NCI-H2171 (cell line): ENCODE results near the gene ZNF444.
A peak's percentile ranks its signal among the peaks of the same experiment; 100 is the strongest.
"Not testable (repeated sequence)": the region's sequence is repeated elsewhere in the genome, so short reads cannot be mapped to it uniquely, and the experiment has no call there.

Experiments
- DNase-seq: peaks from one replicate; lab custom pipeline; 2025; lab: John Stamatoyannopoulos, UW

The ZNF444 gene

DNA sequence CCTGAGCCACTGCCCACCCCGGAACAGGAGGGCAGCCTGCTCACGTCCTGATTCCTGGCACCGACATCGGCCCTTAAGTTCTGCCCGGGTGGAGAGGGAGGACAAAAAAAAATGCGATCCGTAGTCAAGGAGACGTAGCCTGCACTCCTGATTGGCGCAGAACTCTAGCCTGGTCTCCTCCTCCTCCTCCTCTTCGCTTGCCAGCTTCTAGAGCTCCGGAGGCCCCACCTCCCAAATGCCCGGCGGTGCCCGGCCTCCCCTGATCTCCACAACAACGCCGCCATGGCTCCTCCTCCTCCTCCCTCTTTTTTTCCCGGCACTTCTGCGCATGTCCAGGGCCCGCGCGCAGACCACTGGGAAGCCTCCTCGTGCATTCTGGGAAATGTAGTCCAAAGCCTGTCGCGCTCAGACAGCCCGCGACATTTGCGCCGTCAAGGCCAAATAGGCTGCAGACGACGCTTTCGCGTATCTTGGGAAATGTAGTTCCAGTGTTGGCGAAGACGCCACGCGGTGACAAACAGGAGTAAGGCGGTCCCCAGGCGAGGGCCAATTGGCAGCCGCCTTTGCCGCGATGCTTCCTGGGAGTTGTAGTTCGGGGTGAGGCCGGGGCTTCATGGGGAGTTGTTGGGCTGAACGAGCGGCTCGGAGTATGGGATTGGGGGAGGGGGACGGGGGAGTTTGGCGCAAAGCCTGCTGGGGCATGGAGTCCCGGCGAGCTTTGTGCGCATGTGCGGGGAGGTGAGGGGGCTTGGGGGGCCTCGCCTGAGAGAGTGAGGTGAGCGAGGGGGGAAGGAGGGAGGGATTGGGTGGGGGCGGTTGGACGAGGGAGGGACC is at the start of gene ZNF444:
Gene ZNF444, plus strand, starts transcription at position 705 of the 834 bp plus-strand sequence. CDS start 5,625 bp downstream, outside the sequence.
- DNase-seq: peak; percentile 99

DNA sequence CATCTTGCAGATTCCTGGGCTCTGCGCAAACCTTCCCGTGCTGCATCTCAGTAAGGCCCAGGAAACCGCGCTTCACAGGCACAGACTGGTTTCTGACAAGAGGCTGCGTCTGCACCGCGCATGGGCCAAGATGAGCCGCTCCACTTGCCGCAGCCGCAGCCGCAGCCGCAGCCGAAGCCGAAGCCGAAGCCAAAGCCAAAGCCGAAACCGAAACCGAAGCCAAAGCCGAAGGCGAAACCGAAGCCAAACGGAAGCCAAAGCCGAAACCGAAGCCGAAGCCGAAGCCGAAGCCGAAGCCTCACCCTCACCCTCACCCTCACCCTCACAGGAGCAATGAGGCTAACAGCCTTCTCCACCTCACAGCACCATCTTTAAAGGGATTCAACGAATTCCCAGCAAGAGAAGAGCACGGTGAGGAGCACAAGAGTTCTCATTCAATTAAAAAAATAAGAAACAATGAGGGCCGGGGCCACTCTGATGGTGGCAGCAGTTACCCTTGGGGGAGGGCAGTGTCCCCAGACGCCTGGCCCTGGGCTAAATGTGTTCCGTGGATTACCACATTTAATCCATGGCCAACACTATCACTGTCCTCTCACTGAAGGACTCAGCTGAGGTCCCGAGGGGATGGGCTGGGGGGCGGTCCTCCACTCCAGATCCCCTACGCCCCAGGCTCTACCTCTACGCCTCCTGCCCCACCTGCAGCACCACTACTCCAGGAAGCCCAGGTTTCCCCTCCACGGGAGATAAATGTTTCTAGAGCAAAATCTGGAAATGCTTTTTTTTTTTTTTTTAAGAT is 49.1 kb upstream of the ZNF444 start:
- no peak for DNase-seq

DNA sequence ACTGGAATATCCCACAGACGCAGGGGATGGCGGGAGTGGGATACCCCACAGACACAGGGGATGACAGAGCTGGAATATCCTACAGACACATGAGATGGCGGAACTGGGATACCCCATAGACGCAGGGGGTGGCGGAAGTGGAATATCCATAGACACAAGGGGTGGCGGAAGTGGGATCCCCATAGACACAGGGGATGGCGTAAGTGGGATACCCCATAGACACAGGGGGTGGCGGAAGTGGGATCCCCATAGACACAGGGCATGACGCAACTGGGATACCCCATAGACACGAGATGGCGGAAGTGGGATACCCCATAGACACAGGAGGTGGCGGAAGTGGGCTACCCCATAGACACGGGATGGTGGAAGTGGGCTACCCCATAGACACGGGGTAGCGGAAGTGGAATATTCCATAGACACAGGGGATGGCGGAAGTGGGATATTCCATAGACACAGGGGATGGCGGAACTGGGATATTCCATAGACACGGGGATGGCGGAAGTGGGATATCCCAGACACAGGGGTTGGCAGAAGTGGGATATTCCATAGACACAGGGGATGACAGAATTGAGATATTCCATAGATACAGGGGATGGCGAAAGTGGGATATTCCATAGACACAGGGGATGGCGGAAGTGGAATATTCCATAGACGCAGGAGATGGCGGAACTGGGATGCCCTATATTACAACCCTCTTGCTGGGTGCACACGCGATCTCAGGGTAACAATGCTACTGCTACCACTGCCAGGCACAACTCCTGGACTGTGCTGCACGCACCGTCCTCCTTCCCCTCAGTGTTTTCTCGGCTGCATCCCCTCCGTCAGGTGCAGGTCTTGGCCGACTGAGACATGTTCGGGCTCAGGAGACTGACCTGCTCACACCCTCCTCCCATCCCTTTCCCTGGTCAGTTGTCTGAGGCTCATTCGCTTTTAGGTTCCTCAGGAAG is 48.1 kb upstream of the ZNF444 start:
- DNase-seq: no peak

DNA sequence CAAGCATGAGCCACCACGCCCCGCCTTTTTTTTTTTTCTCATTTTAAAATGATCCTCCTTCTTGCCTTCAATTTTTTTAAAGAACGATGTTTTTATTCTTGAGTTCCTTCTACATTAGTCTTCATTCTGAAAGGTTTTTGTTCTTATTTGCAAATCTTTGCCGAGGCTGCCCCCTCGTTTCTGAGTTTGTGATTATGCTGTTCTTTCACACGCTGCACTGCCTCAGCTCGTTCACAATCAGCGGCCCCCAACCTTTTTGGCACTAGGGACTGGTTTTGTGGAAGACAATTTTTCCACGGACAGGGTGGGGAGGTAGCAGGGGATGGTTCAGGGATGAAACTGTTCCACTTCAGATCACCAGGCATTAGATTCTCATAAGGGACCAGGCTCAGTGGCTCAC is 46.6 kb upstream of the ZNF444 start:
- DNase-seq: no peak

DNA sequence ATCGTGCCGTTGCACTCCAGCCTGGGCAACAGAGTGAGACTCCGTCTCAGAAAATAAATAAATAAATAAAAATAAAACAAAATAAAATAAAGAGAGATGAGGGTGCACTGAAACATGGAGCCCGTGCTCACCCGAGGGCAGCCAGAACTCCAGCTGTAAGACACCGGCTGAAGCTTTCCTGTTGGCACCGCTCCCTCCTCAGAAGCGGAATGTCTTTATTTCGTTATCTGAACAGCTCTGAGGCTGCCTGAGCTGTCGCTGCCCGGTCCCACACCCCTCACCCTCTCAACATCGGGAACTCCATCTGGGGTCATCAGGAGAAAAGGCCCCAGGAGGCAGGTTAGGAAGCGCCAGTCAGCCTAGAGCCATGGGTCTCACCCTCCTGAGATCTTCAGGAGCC is 44.4 kb upstream of the ZNF444 start:
- DNase-seq: no peak

DNA sequence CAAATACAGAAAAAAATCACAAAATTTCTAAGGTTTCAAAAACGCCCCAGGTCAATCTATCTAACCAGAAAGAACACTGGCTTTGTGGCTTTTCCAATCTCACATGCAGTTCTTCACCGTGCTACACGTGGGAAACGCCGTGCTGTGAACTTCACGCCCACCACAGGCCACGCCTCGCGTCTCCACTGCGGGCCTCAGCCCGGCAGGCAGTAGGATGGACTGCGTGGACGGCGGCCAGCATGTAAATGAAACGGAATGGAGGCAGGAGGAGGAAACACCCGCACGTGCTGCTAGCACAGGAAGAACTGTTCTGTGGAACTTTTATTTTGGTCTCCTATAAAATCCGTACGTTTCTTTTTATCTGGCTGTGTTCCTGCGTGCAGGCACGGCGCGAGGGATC is 43.8 kb upstream of the ZNF444 start:
- DNase-seq: no peak

DNA sequence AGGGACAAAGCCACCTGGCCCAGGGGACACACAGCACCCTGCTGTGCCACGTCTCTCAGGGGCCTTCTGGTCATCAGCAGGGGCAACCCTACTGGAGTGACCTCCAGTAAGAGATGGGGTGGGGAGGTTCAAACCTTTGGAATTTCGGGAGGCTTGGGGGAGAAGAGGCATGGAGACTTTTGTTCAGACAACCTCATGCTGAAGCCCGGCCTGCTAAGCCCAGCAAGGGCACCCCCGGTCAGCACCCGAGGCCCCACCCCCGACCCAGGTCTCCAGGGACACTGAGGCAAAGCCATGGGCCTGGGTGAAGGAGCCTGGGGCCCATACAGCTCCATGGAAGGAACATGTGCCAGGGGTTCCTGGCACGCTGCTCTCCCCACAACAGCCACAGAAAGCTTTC is 43.3 kb upstream of the ZNF444 start:
- no peak for DNase-seq

DNA sequence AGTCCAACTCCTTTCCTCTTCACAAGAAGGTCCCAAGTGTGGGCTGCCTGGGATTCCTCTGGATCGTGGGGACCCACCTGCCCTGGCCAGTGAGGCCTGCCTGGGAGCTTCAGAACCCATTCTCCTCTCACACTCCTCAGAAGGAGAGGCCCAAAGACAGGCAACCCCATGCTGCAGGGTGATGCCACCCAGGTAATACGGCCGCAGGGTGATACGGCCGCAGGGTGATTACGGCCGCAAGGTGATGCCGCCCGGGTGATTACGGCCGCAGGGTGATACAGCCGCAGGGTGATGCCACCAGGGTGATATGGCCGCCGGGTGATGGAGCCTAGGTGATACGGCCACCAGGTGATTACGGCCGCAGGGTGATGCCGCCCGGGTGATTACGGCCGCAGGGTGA is 42.9 kb upstream of the ZNF444 start:
- DNase-seq: not testable (repeated sequence)

DNA sequence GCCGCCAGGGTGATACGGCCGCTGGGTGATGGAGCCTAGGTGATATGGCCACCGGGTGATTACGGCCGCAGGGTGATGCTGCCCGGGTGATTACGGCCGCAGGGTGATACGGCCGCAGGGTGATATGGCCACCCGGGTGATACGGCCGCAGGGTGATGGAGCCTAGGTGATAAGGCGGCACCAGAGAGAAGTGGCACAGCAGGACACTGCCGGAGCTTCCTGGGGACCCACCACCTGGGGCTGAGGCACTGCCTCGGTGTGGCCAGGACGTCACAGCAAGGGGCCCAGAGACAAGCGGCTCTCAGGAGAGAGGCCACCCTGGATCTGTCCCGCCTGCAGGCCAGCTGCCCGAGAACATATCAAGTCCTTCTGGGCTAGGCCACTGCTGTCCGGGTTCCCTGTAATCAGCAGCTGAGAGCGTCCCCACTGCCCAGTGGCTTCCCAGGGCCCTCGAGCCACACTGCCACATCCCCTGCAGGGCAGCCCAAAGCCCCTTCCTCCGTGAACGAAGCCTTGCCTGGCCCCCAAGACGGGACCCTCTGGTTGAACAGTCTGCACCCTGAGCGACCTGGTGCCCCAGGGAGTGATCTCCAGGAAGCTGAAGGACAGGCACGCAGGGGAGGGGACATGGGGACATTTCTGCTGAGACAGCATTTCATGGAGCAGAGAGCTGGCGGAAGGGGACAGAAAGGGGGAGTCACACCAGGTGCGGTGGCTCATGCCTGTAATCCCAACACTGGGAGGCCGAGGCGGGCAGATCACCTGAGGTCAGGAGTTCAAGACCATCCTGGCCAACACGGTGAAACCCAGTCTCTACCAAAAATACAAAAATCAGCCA is 42.1 kb upstream of the ZNF444 start:
- no peak for DNase-seq

DNA sequence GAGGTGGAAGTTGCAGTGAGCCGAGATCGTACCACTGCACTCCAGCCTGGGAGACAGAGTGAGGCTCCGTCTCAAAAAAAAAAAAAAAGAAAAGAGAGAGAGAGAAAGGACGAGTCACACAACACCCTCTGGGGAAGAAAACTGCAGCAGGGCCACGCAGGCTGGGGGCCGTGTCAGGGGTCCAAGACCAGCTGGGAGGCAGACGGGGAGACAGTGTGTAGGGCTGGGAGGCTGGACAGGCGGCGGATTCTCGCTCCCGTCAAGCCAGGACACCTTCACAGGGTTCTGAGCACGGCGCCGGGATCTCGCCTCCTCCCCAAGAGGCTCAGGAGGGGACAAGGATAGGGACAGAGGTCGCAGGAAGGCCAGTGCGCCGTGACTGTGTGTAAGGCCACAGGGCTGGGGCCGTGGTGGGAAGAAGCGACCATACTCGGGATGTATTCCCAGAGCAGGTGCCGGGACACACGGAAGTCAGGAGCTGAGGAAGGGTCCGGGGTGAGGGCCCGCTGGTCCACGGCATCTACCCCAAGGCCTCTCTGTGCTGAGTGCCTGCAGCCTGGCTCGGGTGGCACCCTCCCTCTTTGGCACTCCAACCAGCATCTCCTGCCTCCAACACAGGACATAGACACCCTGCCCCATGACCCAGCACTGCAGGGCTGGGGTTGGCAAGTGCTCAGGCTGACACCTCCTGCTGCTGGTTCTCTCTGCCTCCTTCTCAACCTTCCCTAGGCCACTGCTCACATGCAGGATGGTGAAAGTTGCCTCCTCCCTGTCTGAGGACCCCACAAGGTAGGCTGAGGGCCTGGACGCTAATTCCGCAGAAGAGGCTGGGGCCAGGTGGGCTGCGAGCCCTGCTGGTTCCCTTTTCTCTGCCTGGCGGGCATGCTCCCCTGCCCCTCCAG is 41.2 kb upstream of the ZNF444 start:
- no peak for DNase-seq

DNA sequence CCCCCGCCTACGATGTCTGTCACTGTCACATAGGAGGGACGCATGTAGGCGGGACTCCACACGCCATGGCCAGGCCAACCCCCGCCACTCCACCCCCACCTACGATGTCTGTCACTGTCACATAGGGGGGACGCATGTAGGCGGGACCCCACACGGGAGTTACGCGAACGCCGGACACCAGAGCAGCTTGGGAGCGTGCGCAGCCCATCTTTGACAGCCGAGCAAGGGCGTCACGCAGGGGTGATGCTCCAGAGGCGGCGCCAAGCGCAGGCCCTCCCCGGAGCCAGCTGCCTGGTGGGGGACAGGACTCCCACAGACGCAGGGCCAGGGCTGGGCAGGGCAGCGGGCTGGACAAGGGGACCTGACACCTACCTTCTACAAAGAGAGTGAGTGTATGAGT is 40.0 kb upstream of the ZNF444 start:
- no peak for DNase-seq

DNA sequence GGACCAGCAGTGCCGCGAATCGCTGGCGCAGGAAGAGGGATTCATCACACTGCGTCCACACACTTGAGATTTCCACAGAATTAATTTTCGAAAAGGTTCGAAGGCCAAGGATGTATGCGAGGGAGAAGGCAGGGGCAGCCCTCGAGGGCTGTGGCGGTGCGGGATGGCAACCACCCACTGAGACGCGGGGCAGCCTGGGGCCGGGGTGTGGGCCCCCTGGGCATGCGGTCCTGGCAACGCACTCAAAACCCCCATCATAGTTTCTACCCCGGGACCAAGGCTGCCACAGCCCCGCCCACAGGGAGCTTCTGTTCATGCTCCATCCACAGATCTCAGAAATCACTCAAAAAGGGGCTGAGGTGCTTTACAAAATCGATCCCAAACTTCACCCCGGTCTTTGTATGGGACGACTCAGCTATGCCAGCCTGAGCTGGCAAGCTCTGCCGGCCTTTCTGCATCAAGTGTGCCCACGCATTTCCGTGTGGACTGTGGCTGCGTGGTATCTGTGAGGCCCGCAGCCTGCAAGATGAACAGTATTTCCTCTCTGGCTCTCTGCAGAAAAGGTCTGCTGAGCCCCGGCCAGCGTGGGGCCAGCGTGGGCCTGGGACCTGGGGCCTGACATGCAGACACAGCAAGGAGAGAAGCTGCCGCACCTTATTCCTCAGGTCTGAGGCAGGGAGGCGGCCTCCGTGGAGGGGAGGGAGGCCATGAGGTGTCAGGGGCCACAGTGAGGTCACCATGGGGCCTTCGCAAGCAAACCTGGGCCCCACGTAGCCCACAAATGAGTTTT is 39.1 kb upstream of the ZNF444 start:
- DNase-seq: no peak

DNA sequence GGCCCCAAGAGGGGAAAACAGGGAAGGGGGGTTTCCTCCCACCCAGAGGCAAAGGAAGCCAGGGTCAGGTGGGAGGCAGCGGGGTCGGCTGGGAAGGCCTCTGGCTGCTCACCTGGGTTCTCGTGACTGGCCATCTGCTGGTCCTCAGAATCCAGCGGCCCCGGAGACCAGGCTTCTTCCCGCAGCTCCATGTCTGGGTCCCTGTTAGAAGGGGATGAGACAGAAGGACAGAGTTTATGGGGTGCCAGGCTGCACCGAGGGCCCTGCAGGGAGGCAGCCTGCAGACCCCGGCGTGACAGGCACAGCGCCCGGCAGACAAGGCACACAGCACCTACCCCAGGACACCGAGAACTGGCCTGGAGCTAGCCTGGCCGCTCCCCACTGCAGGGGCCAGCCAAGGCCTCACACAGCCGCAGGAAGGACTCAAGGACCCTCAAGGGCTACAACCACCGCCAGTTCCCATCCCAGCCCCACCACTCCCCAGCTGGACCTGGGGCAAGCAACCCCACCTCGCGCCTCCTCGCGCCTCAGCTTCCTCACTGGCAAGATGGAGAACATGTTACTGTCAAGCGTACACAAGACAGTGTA is 38.0 kb upstream of the ZNF444 start:
- no peak for DNase-seq

DNA sequence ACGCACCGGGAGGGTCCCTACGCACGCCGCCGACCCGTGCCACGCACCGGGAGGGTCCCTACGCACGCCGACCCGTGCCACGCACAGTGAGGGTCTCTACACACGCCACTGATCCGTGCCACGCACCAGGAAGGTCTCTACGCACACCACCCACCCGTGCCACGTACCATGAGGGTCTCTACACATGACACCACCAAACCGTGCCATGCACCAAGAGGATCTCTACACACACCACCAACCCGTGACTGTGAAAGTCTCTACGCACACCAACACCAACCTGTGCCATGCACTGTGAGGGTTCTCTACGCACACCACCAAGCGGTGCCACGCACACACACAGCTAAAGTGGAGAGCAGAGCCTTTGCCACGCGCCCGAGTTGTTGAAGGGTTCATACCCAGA is 36.7 kb upstream of the ZNF444 start:
- DNase-seq: no peak

DNA sequence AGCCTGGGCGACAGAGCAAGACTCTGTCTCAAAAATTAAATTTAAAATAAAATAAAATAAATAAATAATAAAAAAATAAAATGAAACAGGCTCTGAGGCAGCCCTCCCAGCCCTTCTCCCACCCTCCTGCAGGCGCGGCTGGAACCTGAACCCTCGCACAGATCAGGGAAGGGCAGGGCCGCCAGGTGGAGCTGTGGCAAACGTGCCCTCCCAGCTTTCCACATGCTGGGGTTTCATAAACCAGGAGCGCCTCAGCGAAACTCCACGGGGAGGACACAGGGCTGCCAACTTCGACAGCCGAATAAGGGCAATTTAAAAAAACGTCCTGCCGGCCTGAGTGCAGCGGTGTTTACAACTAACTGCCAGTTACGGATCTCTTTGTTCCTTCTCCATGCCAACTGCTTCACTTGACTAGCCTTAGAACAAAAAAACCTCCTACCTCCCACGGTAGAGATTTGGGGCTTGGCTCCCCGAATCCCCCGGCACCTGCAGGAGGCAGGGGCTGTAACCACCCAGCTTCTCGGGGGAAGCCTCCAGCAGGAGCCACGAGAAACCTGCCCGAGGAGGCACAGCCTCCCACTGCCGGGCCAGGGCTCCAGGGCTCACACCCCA is 35.9 kb upstream of the ZNF444 start:
- peak; percentile 60 for DNase-seq

DNA sequence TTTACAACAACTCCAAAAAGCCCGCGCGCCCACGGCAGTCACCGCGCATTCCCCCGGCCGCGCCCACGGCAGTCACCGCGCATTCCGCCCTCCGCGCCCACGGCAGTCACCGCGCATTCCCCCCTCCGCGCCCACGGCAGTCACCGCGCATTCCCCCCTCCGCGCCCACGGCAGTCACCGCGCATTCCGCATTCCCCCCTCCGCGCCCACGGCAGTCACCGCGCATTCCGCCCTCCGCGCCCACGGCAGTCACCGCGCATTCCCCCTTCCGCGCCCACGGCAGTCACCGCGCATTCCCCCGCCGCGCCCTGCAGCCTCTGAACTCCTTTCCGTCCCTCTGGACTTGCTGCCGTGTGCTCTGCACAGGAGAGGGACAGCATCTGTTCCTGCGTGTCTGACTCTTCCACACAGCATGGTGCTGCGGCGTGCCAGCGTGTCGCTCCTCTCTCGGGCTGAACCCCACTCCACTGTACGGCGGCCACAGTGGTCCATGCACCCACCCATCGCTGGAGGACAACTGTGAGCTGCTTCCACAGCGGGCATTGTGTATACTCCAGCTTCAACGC is 35.2 kb upstream of the ZNF444 start:
- not testable (repeated sequence) for DNase-seq

DNA sequence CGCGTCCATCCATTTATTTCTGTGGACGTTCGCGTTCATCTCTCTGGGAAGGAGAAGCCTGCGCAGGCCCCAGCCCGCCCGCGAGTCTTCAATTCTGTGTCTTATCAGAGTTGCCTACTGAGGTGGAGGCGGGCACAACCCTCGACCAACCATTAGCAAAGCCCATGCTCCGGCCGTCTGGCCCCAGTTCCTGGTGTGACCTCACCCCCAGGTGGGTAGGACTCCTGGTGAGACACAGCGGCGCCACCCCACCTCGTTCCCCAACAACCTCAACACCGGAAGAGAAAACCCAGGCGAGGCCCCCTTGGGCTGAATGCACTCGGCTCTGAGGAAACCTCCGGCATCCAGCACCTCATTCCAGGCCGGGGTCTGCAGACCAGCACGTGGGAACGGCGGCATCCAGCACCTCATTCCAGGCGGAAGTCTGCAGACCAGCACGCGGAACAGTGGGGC is 34.7 kb upstream of the ZNF444 start:
- no peak for DNase-seq

DNA sequence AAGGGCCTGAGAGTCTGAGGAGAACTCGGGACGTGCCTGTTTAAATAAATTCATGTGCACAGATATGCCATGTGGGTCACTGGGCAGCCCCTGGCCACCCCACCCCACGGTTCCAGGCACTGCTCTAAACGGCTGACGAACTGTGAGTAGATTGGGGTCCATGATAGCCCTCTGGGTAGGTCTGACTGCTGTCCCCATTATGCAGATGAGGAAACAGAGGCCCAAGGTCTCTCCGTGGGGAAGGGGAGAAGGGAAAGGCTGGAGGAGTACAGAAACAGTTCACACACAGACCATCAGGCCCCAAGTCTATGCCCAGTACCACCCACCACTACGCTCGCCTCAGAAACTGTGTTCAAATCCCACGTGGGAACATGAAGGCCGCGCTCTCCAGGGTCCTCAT is 34.1 kb upstream of the ZNF444 start:
- no peak for DNase-seq
